Spleen (tissue), 11 donors: ENCODE data around the gene EP400. TPM values are rescaled to one million over a fixed set of nuclear protein-coding genes. Genes with fewer than 3 reads are reported as not detected.

ENCODE experiments used
- DNase-seq: peaks from one replicate; pipeline ENCODE4 v3.0.0-alpha.2; 2020
- H3K27ac ChIP-seq, 8 donors: fragments of 200-600 bp; sonication (generic) in 7 of 8; 1 replicate in 4 of 8; 2 replicates in 4 of 8; pipeline versions ENCODE4 v1.5.0 to v1.8.0; 2016 to 2021; ENCODE audit warnings: inconsistent platforms in 4 of 8, mild to moderate bottlenecking in 4 of 8, moderate library complexity in 1 of 8
- H3K27me3 ChIP-seq, 7 donors: fragments of 200-600 bp; sonication (generic) in 6 of 7; replicated peaks in 1 of 7; 1 replicate in 4 of 7; 2 replicates in 3 of 7; pipeline versions ENCODE4 v1.5.0 to v1.8.0; 2016 to 2021; ENCODE audit warnings: inconsistent platforms in 3 of 7, mild to moderate bottlenecking in 1 of 7
- H3K36me3 ChIP-seq, 6 donors: fragments of 200-600 bp; sonication (generic) in 5 of 6; 1 replicate in 4 of 6; 2 replicates in 2 of 6; pipeline versions ENCODE4 v1.5.0 to v1.8.0; 2016 to 2021; ENCODE audit warnings: inconsistent platforms in 2 of 6
- H3K4me1 ChIP-seq, 6 donors: fragments of 200-600 bp; sonication (generic) in 5 of 6; 1 replicate in 3 of 6; 2 replicates in 3 of 6; pipeline versions ENCODE4 v1.5.0 to v1.8.0; 2016 to 2021; ENCODE audit warnings: inconsistent platforms in 3 of 6
- H3K4me3 ChIP-seq, 8 donors: fragments of 200-600 bp; sonication (generic) in 7 of 8; 1 replicate in 4 of 8; 2 replicates in 4 of 8; pipeline versions ENCODE4 v1.5.0 to v1.8.0; 2016 to 2021; ENCODE audit warnings: inconsistent platforms in 4 of 8, mild to moderate bottlenecking in 4 of 8, moderate library complexity in 2 of 8
- H3K9me3 ChIP-seq, 8 donors: fragments of 200-600 bp; sonication (generic) in 7 of 8; 1 replicate in 4 of 8; 2 replicates in 4 of 8; pipeline versions ENCODE4 v1.5.0 to v1.8.0; 2016 to 2021; ENCODE audit warnings: inconsistent platforms in 4 of 8
- CTCF ChIP-seq, 11 experiments: fragments of 200-600 bp in 7 of 11; fragments of 450-650 bp in 4 of 11; sonication (generic) in 4 of 11; IDR thresholded peaks in 8 of 11; conservative IDR thresholded peaks in 3 of 11; 1 replicate in 7 of 11; 2 replicates in 4 of 11; pipeline versions ENCODE4 v1.4.0 to v1.8.0; 2016 to 2021; ENCODE audit warnings: antibody characterized with exemption in 11 of 11, inconsistent platforms in 4 of 11, mild to moderate bottlenecking in 1 of 11
- POLR2A ChIP-seq, 3 donors: fragments of 450-650 bp; IDR thresholded peaks; one replicate each; pipeline ENCODE4 v1.5.1; 2017; ENCODE audit warnings: antibody characterized with exemption in 3 of 3, mild to moderate bottlenecking in 1 of 3
- POLR2AphosphoS5 ChIP-seq, 3 donors: sonication (generic); formaldehyde crosslinking; IDR thresholded peaks; one replicate each; pipeline ENCODE4 v1.5.1; 2017; ENCODE audit warnings: antibody characterized with exemption in 3 of 3
- WGBS, 5 donors: extraction: QIAGEN DNeasy Blood & Tissue Kit in 3 of 5; methylation state at CpG; one replicate each; pipeline versions ENCODE4 v1.1.5 to v1.1.7; 2013 to 2018; 5-methylcytosine and 5-hydroxymethylcytosine counted together
- intact Hi-C: fragments of 100-400 bp; cut with DNase I; formaldehyde crosslinking; loops from one replicate; pipeline ENCODE4 v1.15.0; 2023; ENCODE audit warnings: low total_unique reads
- polyA plus RNA-seq, 3 donors: library from polyadenylated mRNA; stranded (reverse); fragments of 200-250 nt; gene quantifications; one replicate each; pipeline ENCODE4 v1.2.1, GENCODE V29; 2013
- total RNA-seq, 7 donors: library from RNA; depleted of rRNA in 3 of 7; stranded (reverse); fragments of >200 nt in 3 of 7; fragmentation: NEBNext Ultra II Directional in 4 of 7; extraction: Animal tissue kit (Norgen Biotek cat#: 25700) in 4 of 7; gene quantifications; one replicate each; pipeline versions ENCODE4 v1.1.0 to v1.2.1, GENCODE V29; 2016 to 2021
- donor health status: healthy with polysubstance abuse.
- donor health status: DM: no; HTN: no; CAD: no; lungs with moderate emphysema.
- donor health status: DM: no; HTN: no; CAD: no.
- donor health status: Bipolar disorder and iron deficiency.
- donor health status: healthy.
- donor health status: DM: no; HTN: no; CAD: no.
- donor health status: DM: yes; HTN: yes; CAD: no.

Gene EP400
- total and polyA plus RNA-seq, 10 donors: 11.8 to 70.2 (median 45.6) TPM

DNA sequence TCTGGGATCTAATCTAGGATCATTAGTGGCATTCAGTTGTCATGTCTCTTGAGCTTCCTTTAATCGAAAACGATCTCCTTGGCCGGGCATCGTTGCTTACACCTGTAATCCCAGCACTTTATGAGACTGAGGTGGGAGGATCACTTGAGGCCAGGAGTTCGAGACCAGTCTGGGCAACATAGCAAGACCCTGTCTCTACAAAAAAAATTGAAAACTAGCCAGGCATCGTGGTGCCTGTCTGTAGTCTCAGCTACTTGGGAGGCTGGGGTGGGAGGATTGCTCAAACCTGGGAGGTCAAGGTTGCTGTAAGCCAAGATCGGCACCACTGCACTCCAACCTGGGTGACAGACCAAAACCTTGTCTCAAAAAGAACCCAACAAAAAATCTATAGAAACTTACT is 11.7 kb upstream of the EP400 start:
- DNase-seq: peak; percentile 40
- no peaks in the 10 kb centered on the region for H3K9me3 ChIP-seq
- intact Hi-C loops: no loop called here
- H3K36me3 ChIP-seq: peaks cover 10 to 100% (median 68%) of the 10 kb centered on the region in 6 donors
- H3K27ac ChIP-seq: no peak overlapping the region
- no peaks in the 10 kb centered on the region for H3K4me1 ChIP-seq
- no peak for TF ChIP-seq POLR2A (IDR thresholded peaks at IDR 0.05)
- no peak for TF ChIP-seq CTCF (IDR thresholded peaks at IDR 0.05 in 8 of 11, conservative IDR thresholded peaks at IDR 0.05 in 3 of 11)
- no peak for TF ChIP-seq POLR2AphosphoS5 (IDR thresholded peaks at IDR 0.05)
- H3K27me3 ChIP-seq: no peaks in the 10 kb centered on the region
- WGBS, 5 donors: 80 to 96% (median 95%) methylated on average over 7 of the region's 7 CpGs
- H3K4me3 ChIP-seq: no peak overlapping the region

DNA sequence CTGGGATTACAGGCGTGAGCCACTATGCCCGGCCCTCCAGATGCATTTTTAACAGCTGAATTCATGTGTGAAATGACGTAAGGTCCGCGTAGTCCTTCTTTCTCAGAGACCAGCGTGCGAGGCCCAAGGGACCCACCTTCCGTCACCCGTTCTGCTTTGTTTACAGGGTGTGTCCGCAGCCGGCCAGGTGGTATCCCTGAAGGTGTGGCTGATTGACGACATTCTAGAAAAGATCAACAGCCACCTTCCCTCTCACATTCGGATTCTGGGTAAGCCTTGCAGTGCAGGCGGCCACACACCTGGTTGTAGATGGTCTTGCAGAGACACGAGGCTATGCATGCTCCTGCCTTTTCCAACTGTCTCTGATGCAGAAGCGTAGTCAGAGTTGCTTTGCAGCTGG is 10.7 kb upstream of the EP400 start:
- 94 to 96% (median 94%) methylated on average over 16 of the region's 16 CpGs for WGBS, 5 donors
- no peak overlapping the region for H3K27ac ChIP-seq
- peak; percentile 47 for DNase-seq
- H3K36me3 ChIP-seq: peaks cover 7 to 100% (median 67%) of the 10 kb centered on the region in 6 donors
- H3K4me3 ChIP-seq: no peak overlapping the region
- H3K4me1 ChIP-seq: no peaks in the 10 kb centered on the region
- no peaks in the 10 kb centered on the region for H3K9me3 ChIP-seq
- TF ChIP-seq CTCF (IDR thresholded peaks at IDR 0.05 in 8 of 11, conservative IDR thresholded peaks at IDR 0.05 in 3 of 11) (no peak), POLR2A (IDR thresholded peaks at IDR 0.05) (no peak), POLR2AphosphoS5 (IDR thresholded peaks at IDR 0.05) (no peak)
- intact Hi-C loops: no loop called here
- H3K27me3 ChIP-seq: no peaks in the 10 kb centered on the region

DNA sequence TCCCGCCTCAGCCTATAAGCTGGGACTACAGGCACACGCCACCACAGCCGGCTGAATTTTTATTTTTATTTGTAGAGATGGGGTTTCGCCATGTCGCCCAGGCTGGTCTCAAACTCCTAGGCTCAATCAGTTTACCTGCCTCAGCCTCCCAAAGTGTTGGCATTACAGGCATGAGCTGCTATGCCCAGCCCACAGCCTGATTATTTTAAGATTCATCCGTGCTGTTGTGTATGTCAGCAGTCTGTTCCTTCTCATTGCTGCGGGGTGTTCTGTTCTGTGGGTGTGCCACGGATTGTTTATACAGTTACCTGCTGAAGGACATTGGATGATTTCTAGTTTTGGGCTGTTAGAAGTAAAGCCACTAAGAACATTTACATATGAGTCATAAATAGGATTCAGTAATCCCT is 9.6 kb upstream of the EP400 start:
- intact Hi-C loops: no loop called here
- TF ChIP-seq POLR2A (IDR thresholded peaks at IDR 0.05) (no peak), CTCF (IDR thresholded peaks at IDR 0.05 in 8 of 11, conservative IDR thresholded peaks at IDR 0.05 in 3 of 11) (no peak), POLR2AphosphoS5 (IDR thresholded peaks at IDR 0.05) (no peak)

DNA sequence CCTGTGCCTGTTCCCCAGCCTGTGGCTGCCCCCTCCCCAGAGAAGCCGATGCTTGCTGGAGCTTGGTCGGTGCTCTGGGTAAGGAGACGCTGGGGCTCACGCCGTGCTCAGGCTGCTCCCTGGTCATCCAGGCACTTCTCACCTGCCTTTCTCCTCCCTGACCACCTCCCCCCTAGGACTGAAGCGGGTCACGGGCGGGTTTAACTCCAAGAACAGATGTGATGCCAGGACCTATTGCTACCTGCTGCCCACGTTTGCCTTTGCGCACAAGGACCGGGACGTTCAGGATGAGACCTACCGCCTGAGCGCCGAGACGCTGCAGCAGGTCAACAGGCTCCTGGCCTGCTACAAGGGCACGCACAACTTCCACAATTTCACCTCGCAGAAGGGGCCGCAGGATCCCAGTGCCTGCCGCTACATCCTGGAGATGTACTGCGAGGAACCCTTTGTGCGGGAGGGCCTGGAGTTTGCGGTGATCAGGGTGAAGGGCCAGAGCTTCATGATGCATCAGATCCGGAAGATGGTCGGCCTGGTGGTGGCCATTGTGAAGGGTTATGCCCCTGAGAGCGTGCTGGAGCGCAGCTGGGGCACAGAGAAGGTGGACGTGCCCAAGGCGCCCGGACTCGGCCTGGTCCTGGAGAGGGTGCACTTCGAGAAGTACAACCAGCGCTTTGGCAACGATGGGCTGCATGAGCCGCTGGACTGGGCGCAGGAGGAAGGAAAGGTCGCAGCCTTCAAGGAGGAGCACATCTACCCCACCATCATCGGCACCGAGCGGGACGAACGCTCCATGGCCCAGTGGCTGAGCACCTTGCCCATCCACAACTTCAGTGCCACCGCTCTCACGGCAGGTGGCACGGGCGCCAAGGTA is 8.4 kb upstream of the EP400 start:
- TF ChIP-seq CTCF (IDR thresholded peaks at IDR 0.05 in 8 of 11, conservative IDR thresholded peaks at IDR 0.05 in 3 of 11) (no peak), POLR2A (IDR thresholded peaks at IDR 0.05) (no peak), POLR2AphosphoS5 (IDR thresholded peaks at IDR 0.05) (peak in 2 of 3 donors; percentile 11 to 68)
- H3K9me3 ChIP-seq: no peaks in the 10 kb centered on the region
- H3K36me3 ChIP-seq: peaks cover 4 to 89% (median 55%) of the 10 kb centered on the region in 6 donors
- no peaks in the 10 kb centered on the region for H3K27me3 ChIP-seq
- no peak overlapping the region for H3K4me3 ChIP-seq
- DNase-seq: peak; percentile 64
- H3K27ac ChIP-seq: no peak overlapping the region
- 96 to 97% (median 96%) methylated on average over 36 to 46 of the region's 46 CpGs for WGBS, 5 donors
- no peaks in the 10 kb centered on the region for H3K4me1 ChIP-seq
- intact Hi-C loops: no loop called here

More for the DNA sequence above, 9.6 kb upstream of the EP400 start:
- H3K4me1 ChIP-seq: no peaks in the 10 kb centered on the region
- H3K4me3 ChIP-seq: no peak overlapping the region
- no peaks in the 10 kb centered on the region for H3K27me3 ChIP-seq
- no peak overlapping the region for H3K27ac ChIP-seq
- WGBS, 5 donors: 86 to 97% (median 92%) methylated on average over 8 of the region's 8 CpGs
- H3K36me3 ChIP-seq: peaks cover 4 to 100% (median 63%) of the 10 kb centered on the region in 6 donors
- DNase-seq: no peak
- no peaks in the 10 kb centered on the region for H3K9me3 ChIP-seq
